Measurements from ENCODE around the gene MGAT4A. TPM values are rescaled to one million over a fixed set of nuclear protein-coding genes. Genes with fewer than 3 reads are reported as not detected.

Gene MGAT4A
- total and polyA plus RNA-seq, 2 of the 13 experiments (the other 11 are each of a cell fraction or from before 2014, with no cell fraction given): 47.2 to 90.9 TPM

DNA sequence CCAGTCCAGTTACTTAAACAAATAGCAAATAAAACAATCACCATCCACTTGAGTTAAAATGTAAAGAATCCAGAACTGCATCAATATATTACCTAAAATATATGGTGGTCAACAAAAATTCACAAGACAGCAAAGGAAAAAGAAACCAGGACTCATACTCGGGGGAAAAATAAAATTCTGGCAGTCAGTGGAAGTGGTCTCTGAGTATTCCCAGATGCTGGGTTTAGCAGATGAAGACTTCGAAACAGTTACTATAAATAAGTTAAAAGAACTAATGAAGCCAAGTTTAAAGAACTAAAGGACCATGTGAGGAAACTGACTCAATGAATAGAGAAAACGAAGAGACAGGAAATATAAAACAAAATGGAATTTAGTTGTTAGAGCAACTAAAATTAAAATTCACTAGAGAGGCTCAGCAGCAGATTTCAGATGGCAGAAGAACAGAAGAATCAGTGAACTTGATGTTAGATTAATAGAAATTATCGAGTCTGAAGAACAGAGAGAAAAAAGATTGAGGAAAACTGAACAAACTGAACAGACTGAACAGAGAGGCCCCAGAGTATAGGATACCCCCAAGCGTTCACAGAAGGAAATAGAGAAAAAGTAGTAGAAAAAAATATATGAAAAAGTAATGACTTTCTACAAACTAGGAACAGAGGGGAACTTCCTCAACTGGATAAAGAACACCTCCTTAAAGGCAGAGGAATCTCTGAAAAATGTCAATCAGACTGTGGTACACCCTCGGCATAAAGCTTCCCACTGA is 27.9 kb downstream of the MGAT4A start (continued):
- TF ChIP-seq, protein P1, sequence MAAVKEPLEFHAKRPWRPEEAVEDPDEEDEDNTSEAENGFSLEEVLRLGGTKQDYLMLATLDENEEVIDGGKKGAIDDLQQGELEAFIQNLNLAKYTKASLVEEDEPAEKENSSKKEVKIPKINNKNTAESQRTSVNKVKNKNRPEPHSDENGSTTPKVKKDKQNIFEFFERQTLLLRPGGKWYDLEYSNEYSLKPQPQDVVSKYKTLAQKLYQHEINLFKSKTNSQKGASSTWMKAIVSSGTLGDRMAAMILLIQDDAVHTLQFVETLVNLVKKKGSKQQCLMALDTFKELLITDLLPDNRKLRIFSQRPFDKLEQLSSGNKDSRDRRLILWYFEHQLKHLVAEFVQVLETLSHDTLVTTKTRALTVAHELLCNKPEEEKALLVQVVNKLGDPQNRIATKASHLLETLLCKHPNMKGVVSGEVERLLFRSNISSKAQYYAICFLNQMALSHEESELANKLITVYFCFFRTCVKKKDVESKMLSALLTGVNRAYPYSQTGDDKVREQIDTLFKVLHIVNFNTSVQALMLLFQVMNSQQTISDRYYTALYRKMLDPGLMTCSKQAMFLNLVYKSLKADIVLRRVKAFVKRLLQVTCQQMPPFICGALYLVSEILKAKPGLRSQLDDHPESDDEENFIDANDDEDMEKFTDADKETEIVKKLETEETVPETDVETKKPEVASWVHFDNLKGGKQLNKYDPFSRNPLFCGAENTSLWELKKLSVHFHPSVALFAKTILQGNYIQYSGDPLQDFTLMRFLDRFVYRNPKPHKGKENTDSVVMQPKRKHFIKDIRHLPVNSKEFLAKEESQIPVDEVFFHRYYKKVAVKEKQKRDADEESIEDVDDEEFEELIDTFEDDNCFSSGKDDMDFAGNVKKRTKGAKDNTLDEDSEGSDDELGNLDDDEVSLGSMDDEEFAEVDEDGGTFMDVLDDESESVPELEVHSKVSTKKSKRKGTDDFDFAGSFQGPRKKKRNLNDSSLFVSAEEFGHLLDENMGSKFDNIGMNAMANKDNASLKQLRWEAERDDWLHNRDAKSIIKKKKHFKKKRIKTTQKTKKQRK (IDR thresholded peaks at IDR 0.05; ENCODE audit: low read length): no peak
- TF ChIP-seq SAP130 (CRISPR knock-in tag; IDR thresholded peaks at IDR 0.05; ENCODE audit: low read depth) (no peak), SRSF1 (optimal IDR thresholded peaks at IDR 0.05; ENCODE audit: low read depth, low read length) (no peak), ZNF20 (CRISPR knock-in tag; IDR thresholded peaks at IDR 0.05) (no peak), ZNF484 (CRISPR knock-in tag; IDR thresholded peaks at IDR 0.05; ENCODE audit: borderline replicate concordance, low read depth) (no peak), ZNF282 (IDR thresholded peaks at IDR 0.05; ENCODE audit: partially characterized antibody) (no peak), ELF3 (CRISPR knock-in tag; IDR thresholded peaks at IDR 0.05) (no peak), AGO1 (IDR thresholded peaks at IDR 0.05; ENCODE audit: low read depth, low read length, poor library complexity, severe bottlenecking) (no peak), ZNF564 (CRISPR knock-in tag; IDR thresholded peaks at IDR 0.05) (no peak), NAIF1 (CRISPR knock-in tag; IDR thresholded peaks at IDR 0.05; ENCODE audit: borderline replicate concordance) (0 out of 2 replicates have a peak, but pooled peaks have one; percentile 19), ZNF430 (CRISPR knock-in tag; IDR thresholded peaks at IDR 0.05) (no peak), XBP1 (CRISPR knock-in tag; IDR thresholded peaks at IDR 0.05) (no peak), RFXAP (CRISPR knock-in tag; IDR thresholded peaks at IDR 0.05; ENCODE audit: borderline replicate concordance) (no peak), AKAP8 (CRISPR knock-in tag; IDR thresholded peaks at IDR 0.05) (0 out of 2 replicates have a peak, but pooled peaks have one; percentile 1), ZNF703 (CRISPR knock-in tag; IDR thresholded peaks at IDR 0.05; ENCODE audit: borderline replicate concordance) (no peak)
- TF ChIP-seq, protein P2, sequence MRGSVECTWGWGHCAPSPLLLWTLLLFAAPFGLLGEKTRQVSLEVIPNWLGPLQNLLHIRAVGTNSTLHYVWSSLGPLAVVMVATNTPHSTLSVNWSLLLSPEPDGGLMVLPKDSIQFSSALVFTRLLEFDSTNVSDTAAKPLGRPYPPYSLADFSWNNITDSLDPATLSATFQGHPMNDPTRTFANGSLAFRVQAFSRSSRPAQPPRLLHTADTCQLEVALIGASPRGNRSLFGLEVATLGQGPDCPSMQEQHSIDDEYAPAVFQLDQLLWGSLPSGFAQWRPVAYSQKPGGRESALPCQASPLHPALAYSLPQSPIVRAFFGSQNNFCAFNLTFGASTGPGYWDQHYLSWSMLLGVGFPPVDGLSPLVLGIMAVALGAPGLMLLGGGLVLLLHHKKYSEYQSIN (CRISPR knock-in tag; IDR thresholded peaks at IDR 0.05; ENCODE audit: borderline replicate concordance): no peak
- TF ChIP-seq, protein P3, sequence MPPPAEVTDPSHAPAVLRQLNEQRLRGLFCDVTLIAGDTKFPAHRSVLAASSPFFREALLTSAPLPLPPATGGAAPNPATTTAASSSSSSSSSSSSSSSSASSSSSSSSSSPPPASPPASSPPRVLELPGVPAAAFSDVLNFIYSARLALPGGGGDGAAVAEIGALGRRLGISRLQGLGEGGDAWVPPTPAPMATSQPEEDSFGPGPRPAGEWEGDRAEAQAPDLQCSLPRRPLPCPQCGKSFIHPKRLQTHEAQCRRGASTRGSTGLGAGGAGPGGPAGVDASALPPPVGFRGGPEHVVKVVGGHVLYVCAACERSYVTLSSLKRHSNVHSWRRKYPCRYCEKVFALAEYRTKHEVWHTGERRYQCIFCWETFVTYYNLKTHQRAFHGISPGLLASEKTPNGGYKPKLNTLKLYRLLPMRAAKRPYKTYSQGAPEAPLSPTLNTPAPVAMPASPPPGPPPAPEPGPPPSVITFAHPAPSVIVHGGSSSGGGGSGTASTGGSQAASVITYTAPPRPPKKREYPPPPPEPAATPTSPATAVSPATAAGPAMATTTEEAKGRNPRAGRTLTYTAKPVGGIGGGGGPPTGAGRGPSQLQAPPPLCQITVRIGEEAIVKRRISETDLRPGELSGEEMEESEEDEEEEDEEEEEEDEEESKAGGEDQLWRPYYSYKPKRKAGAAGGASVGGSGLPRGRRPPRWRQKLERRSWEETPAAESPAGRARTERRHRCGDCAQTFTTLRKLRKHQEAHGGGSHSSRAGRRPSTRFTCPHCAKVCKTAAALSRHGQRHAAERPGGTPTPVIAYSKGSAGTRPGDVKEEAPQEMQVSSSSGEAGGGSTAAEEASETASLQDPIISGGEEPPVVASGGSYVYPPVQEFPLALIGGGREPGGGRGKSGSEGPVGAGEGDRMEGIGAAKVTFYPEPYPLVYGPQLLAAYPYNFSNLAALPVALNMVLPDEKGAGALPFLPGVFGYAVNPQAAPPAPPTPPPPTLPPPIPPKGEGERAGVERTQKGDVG (CRISPR knock-in tag; IDR thresholded peaks at IDR 0.05; ENCODE audit: borderline replicate concordance): no peak
- TF ChIP-seq, protein P4, sequence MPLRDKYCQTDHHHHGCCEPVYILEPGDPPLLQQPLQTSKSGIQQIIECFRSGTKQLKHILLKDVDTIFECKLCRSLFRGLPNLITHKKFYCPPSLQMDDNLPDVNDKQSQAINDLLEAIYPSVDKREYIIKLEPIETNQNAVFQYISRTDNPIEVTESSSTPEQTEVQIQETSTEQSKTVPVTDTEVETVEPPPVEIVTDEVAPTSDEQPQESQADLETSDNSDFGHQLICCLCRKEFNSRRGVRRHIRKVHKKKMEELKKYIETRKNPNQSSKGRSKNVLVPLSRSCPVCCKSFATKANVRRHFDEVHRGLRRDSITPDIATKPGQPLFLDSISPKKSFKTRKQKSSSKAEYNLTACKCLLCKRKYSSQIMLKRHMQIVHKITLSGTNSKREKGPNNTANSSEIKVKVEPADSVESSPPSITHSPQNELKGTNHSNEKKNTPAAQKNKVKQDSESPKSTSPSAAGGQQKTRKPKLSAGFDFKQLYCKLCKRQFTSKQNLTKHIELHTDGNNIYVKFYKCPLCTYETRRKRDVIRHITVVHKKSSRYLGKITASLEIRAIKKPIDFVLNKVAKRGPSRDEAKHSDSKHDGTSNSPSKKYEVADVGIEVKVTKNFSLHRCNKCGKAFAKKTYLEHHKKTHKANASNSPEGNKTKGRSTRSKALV (CRISPR knock-in tag; IDR thresholded peaks at IDR 0.05): no peak
